GM23338 (cell line): ENCODE data around the gene AFF3. TPM values are rescaled to one million over a fixed set of nuclear protein-coding genes. Genes with fewer than 3 reads are reported as not detected.

Experiments used
- ATAC-seq: fragments of 200-7000 bp; cut with Tn5 transposase; 3 replicates; pipeline ENCODE4 v1.9.1; 2020
- DNase-seq: peaks from one replicate; pipeline ENCODE4 v3.0.0-alpha.2; 2015; ENCODE audit warnings: low spot score
- H2AFZ ChIP-seq: fragments of 200-600 bp; sonication (generic); 2 replicates; pipeline ENCODE4 v1.8.0; 2016; ENCODE audit warnings: antibody characterized with exemption, mild to moderate bottlenecking, moderate library complexity
- H3F3A ChIP-seq: fragments of 200-600 bp; sonication (generic); replicated peaks from 2 replicates; pipeline ENCODE4 v1.8.0; 2017; ENCODE audit warnings: antibody characterized with exemption, mixed run types, low read depth
- H3K27ac ChIP-seq: fragments of 200-600 bp; sonication (generic); 2 replicates; pipeline ENCODE4 v1.6.1; 2016; ENCODE audit warnings: low read depth
- H3K27me3 ChIP-seq: fragments of 200-600 bp; sonication (generic); 2 replicates; pipeline ENCODE4 v1.8.0; 2016; ENCODE audit warnings: mild to moderate bottlenecking, mixed run types, moderate library complexity; ENCODE audit not compliant: insufficient read depth
- H3K36me3 ChIP-seq: fragments of 200-600 bp; sonication (generic); 2 replicates; pipeline ENCODE4 v1.8.0; 2016; ENCODE audit warnings: mild to moderate bottlenecking; ENCODE audit not compliant: insufficient read depth
- H3K4me1 ChIP-seq: fragments of 200-600 bp; sonication (generic); 2 replicates; pipeline ENCODE4 v1.8.0; 2016; ENCODE audit warnings: mild to moderate bottlenecking, moderate library complexity; ENCODE audit not compliant: insufficient read depth
- H3K4me2 ChIP-seq: fragments of 200-600 bp; sonication (generic); 2 replicates; pipeline ENCODE4 v1.7.1; 2017; ENCODE audit warnings: mixed run types
- H3K4me3 ChIP-seq: fragments of 200-600 bp; sonication (generic); 2 replicates; pipeline ENCODE4 v1.6.1; 2016; ENCODE audit warnings: mixed run types
- H3K79me2 ChIP-seq: fragments of 200-600 bp; sonication (generic); replicated peaks from 2 replicates; pipeline ENCODE4 v1.8.0; 2017; ENCODE audit warnings: mild to moderate bottlenecking; ENCODE audit not compliant: insufficient read depth
- H3K9me2 ChIP-seq: fragments of 200-600 bp; sonication (generic); 2 replicates; pipeline ENCODE4 v1.8.0; 2017; ENCODE audit not compliant: insufficient read depth
- H4K20me1 ChIP-seq: fragments of 200-600 bp; sonication (generic); replicated peaks from 2 replicates; pipeline ENCODE4 v1.8.0; 2017; ENCODE audit warnings: mild to moderate bottlenecking; ENCODE audit not compliant: insufficient read depth
- H3K27ac Mint-ChIP-seq: 2 replicates; pipeline ENCODE4 v1.8.0; 2020; ENCODE audit warnings: inconsistent platforms, mild to moderate bottlenecking, moderate library complexity, mixed read lengths
- H3K27me3 Mint-ChIP-seq: 3 replicates; pipeline ENCODE4 v1.8.0; 2022; ENCODE audit warnings: low read depth, mild to moderate bottlenecking, moderate library complexity, mixed read lengths, inconsistent platforms; ENCODE audit not compliant: insufficient read depth, poor library complexity
- H3K36me3 Mint-ChIP-seq: 3 replicates; pipeline ENCODE4 v1.8.0; 2021; ENCODE audit warnings: low read depth, mild to moderate bottlenecking, inconsistent platforms, moderate library complexity, mixed read lengths
- H3K4me1 Mint-ChIP-seq: 3 replicates; pipeline ENCODE4 v1.8.0; 2020; ENCODE audit warnings: mild to moderate bottlenecking, inconsistent platforms, mixed read lengths
- H3K4me3 Mint-ChIP-seq: 3 replicates; pipeline ENCODE4 v1.8.0; 2021; ENCODE audit warnings: moderate library complexity, mild to moderate bottlenecking, inconsistent platforms, mixed read lengths
- H3K9me3 Mint-ChIP-seq: 3 replicates; pipeline ENCODE4 v1.8.0; 2020; ENCODE audit warnings: moderate library complexity, mild to moderate bottlenecking, inconsistent platforms, mixed read lengths
- CREB1 ChIP-seq: fragments of 250-450 bp; sonication (Bioruptor Pico); IDR thresholded peaks from 2 replicates; pipeline ENCODE4 v1.5.0; 2020; ENCODE audit warnings: low read depth, mild to moderate bottlenecking, moderate library complexity
- CTCF ChIP-seq, 2 experiments: fragments of 200-600 bp in 1 of 2; sonication (generic) in 1 of 2; conservative IDR thresholded peaks; 2 replicates each; pipeline versions ENCODE4 v1.5.1 to v1.6.1; 2016 to 2017; ENCODE audit warnings: antibody characterized with exemption in 2 of 2, low read depth in 2 of 2, mild to moderate bottlenecking in 2 of 2, moderate library complexity in 1 of 2
- ETS1 ChIP-seq: IDR thresholded peaks from 2 replicates; pipeline ENCODE4 v1.6.1; 2016; ENCODE audit warnings: antibody characterized with exemption
- EZH2 ChIP-seq: fragments of 200-600 bp; sonication (generic); IDR thresholded peaks from one replicate; pipeline ENCODE4 v1.8.0; 2017; ENCODE audit warnings: antibody characterized with exemption, mild to moderate bottlenecking, low read depth; ENCODE audit not compliant: unreplicated experiment
- EZH2phosphoT487 ChIP-seq: fragments of 200-600 bp; sonication (generic); IDR thresholded peaks from one replicate; pipeline ENCODE4 v1.8.1; 2018; ENCODE audit warnings: antibody characterized with exemption; ENCODE audit not compliant: unreplicated experiment
- JUNB ChIP-seq: IDR thresholded peaks from one replicate; pipeline ENCODE4 v1.6.1; 2016; ENCODE audit warnings: antibody characterized with exemption; ENCODE audit not compliant: unreplicated experiment
- NANOG ChIP-seq: IDR thresholded peaks from 2 replicates; pipeline ENCODE4 v1.6.1; 2016; ENCODE audit warnings: antibody characterized with exemption, borderline replicate concordance
- POLR2AphosphoS5 ChIP-seq: IDR thresholded peaks from 2 replicates; pipeline ENCODE4 v1.6.1; 2016; ENCODE audit warnings: antibody characterized with exemption, low read depth
- REST ChIP-seq: IDR thresholded peaks from one replicate; pipeline ENCODE4 v1.6.1; 2018; ENCODE audit warnings: antibody characterized with exemption; ENCODE audit not compliant: unreplicated experiment
- STAT1 ChIP-seq: IDR thresholded peaks from one replicate; pipeline ENCODE4 v1.6.1; 2016; ENCODE audit warnings: antibody characterized with exemption; ENCODE audit not compliant: unreplicated experiment
- ZNF114 ChIP-seq: fragments of 250-450 bp; sonication (Bioruptor Pico); IDR thresholded peaks from 2 replicates; pipeline ENCODE4 v1.5.0; 2020; ENCODE audit warnings: mild to moderate bottlenecking, moderate library complexity
- ZNF331 ChIP-seq: fragments of 250-450 bp; sonication (Bioruptor Pico); IDR thresholded peaks from 2 replicates; pipeline ENCODE4 v1.5.0; 2020; ENCODE audit warnings: low read depth, mild to moderate bottlenecking, moderate library complexity
- polyA plus RNA-seq: library from polyadenylated mRNA; unstranded; fragments of >200 nt; fragmentation: Nextera tagmentation; extraction: Ambion mirVana; gene quantifications from 2 replicates; pipeline ENCODE4 v1.2.1, GENCODE V29; 2016
- total RNA-seq: library from RNA; depleted of rRNA; stranded (reverse); fragments of >200 nt; shearing (Covaris generic); gene quantifications from 2 replicates; pipeline ENCODE4 v1.2.3, GENCODE V29; 2014
- TF ChIP-seq, protein P1 (sequence below): fragments of 250-450 bp; sonication (Bioruptor Pico); IDR thresholded peaks from 2 replicates; pipeline ENCODE4 v1.5.0; 2020; ENCODE audit warnings: mild to moderate bottlenecking, moderate library complexity

The AFF3 gene
- total and polyA plus RNA-seq, 2 experiments from 2014 or later = 0.73 to 1.4 TPM

DNA sequence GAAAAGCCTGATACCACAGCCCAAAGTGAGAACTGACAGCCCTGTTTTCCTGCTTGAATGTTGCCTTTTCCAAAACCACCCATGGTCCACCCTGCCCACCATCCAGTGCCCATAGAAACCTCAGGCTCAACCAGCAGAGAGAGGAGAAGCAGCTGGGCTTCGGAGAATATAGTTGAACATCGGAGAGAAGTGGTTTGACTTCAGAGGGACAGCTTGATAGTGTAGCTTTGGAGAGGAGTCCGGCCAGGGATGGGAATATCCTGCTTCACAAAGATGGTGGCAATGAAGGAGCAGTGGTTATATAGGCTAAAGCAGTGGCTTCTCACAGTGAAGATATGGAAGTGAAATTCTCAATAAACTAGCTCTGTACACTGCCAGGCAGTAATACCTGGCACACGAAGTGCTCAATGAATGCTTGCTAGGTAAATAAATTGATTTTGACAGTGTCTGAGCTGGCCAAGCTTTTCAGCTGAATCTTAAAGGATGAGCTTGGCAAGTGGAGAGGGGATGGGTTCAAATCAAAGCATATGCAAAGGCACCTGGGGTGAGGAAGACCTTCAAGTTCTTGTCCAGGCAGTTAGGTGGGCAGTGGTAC lies 21.2 kb downstream of the AFF3 start:
- H3K36me3 Mint-ChIP-seq = no peaks in the 10 kb centered on the region
- Histone ChIP-seq H3K9me2 (no peaks in the 10 kb centered on the region), H3K4me1 (no peaks in the 10 kb centered on the region), H3F3A (no peaks in the 10 kb centered on the region), H3K4me2 (no peak overlapping the region), H3K4me3 (no peak overlapping the region), H3K27me3 (peaks cover 80% of the 10 kb centered on the region), H3K27ac (no peak overlapping the region), H2AFZ (no peak overlapping the region), H3K79me2 (no peaks in the 10 kb centered on the region), H4K20me1 (peaks cover 9% of the 10 kb centered on the region; the same call in 1 of the 2 replicates), H3K36me3 (no peaks in the 10 kb centered on the region)
- DNase-seq (no peak), ATAC-seq (no peak)
- H3K4me1 Mint-ChIP-seq = no peaks in the 10 kb centered on the region; the same call in 2 of the 3 replicates
- TF ChIP-seq JUNB (no peak), ZNF114 (no peak), EZH2phosphoT487 (no peak), POLR2AphosphoS5 (no peak), REST (no peak), EZH2 (no peak), CTCF (conservative IDR thresholded peaks at IDR 0.05; ENCODE audit: low read depth in 2 of 2) (no peak), CREB1 (CRISPR knock-in tag) (no peak), ETS1 (no peak), ZNF331 (CRISPR knock-in tag) (no peak), STAT1 (no peak), NANOG (no peak)
- TF ChIP-seq, protein P1, sequence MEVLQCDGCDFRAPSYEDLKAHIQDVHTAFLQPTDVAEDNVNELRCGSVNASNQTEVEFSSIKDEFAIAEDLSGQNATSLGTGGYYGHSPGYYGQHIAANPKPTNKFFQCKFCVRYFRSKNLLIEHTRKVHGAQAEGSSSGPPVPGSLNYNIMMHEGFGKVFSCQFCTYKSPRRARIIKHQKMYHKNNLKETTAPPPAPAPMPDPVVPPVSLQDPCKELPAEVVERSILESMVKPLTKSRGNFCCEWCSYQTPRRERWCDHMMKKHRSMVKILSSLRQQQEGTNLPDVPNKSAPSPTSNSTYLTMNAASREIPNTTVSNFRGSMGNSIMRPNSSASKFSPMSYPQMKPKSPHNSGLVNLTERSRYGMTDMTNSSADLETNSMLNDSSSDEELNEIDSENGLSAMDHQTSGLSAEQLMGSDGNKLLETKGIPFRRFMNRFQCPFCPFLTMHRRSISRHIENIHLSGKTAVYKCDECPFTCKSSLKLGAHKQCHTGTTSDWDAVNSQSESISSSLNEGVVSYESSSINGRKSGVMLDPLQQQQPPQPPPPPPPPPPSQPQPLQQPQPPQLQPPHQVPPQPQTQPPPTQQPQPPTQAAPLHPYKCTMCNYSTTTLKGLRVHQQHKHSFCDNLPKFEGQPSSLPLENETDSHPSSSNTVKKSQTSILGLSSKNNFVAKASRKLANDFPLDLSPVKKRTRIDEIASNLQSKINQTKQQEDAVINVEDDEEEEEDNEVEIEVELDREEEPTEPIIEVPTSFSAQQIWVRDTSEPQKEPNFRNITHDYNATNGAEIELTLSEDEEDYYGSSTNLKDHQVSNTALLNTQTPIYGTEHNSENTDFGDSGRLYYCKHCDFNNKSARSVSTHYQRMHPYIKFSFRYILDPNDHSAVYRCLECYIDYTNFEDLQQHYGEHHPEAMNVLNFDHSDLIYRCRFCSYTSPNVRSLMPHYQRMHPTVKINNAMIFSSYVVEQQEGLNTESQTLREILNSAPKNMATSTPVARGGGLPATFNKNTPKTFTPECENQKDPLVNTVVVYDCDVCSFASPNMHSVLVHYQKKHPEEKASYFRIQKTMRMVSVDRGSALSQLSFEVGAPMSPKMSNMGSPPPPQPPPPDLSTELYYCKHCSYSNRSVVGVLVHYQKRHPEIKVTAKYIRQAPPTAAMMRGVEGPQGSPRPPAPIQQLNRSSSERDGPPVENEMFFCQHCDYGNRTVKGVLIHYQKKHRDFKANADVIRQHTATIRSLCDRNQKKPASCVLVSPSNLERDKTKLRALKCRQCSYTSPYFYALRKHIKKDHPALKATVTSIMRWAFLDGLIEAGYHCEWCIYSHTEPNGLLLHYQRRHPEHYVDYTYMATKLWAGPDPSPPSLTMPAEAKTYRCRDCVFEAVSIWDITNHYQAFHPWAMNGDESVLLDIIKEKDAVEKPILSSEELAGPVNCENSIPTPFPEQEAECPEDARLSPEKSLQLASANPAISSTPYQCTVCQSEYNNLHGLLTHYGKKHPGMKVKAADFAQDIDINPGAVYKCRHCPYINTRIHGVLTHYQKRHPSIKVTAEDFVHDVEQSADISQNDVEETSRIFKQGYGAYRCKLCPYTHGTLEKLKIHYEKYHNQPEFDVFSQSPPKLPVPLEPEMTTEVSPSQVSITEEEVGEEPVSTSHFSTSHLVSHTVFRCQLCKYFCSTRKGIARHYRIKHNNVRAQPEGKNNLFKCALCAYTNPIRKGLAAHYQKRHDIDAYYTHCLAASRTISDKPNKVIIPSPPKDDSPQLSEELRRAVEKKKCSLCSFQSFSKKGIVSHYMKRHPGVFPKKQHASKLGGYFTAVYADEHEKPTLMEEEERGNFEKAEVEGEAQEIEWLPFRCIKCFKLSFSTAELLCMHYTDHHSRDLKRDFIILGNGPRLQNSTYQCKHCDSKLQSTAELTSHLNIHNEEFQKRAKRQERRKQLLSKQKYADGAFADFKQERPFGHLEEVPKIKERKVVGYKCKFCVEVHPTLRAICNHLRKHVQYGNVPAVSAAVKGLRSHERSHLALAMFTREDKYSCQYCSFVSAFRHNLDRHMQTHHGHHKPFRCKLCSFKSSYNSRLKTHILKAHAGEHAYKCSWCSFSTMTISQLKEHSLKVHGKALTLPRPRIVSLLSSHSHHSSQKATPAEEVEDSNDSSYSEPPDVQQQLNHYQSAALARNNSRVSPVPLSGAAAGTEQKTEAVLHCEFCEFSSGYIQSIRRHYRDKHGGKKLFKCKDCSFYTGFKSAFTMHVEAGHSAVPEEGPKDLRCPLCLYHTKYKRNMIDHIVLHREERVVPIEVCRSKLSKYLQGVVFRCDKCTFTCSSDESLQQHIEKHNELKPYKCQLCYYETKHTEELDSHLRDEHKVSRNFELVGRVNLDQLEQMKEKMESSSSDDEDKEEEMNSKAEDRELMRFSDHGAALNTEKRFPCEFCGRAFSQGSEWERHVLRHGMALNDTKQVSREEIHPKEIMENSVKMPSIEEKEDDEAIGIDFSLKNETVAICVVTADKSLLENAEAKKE = no peak
- no peak overlapping the region for H3K27ac Mint-ChIP-seq
- H3K4me3 Mint-ChIP-seq = no peak overlapping the region
- peaks cover 12% of the 10 kb centered on the region; the same call in 2 of the 3 replicates for H3K9me3 Mint-ChIP-seq
- peaks cover 63% of the 10 kb centered on the region for H3K27me3 Mint-ChIP-seq
